Measurements from ENCODE around the gene TOR1A.

TOR1A gene

GRCh38 chr9:129866394-129867135, 42.6 kb upstream of the TOR1A start:
- H3K9me2 ChIP-seq (replicated peaks; ENCODE audit: control insufficient read depth, low read length): no peaks in the 10 kb centered on the region
- no peaks in the 10 kb centered on the region for H3K79me2 ChIP-seq (ENCODE audit: control insufficient read depth, low read length)
- no peak overlapping the region for H3K27ac ChIP-seq (ENCODE audit: low read depth, low read length)
- no peak overlapping the region for H3K4me3 ChIP-seq (ENCODE audit: low read length)
- H4K20me1 ChIP-seq (ENCODE audit: control insufficient read depth, insufficient read depth, low read depth, low read length): no peaks in the 10 kb centered on the region
- H3K36me3 ChIP-seq (ENCODE audit: control insufficient read depth, low read length): peaks cover 9% of the 10 kb centered on the region; the same call in 1 of the 2 replicates
- no peak overlapping the region for H3K4me2 ChIP-seq (ENCODE audit: low read length)
- H3F3A ChIP-seq (ENCODE audit: control insufficient read depth, insufficient read depth): peaks cover 2% of the 10 kb centered on the region; the same call in 1 of the 2 replicates
- no peak for TF ChIP-seq CTCF (IDR thresholded peaks at IDR 0.05; ENCODE audit: low read depth, low read length, poor library complexity, severe bottlenecking)
- TF ChIP-seq EZH2phosphoT487 (IDR thresholded peaks at IDR 0.05; ENCODE audit: borderline replicate concordance, low read length): no peak
- no peaks in the 10 kb centered on the region for H3K9me3 ChIP-seq (ENCODE audit: control insufficient read depth, insufficient read depth, low read length)
- peaks cover 18% of the 10 kb centered on the region for H3K4me1 ChIP-seq (ENCODE audit: control insufficient read depth, low read length)
- no peaks in the 10 kb centered on the region for H3K27me3 ChIP-seq (ENCODE audit: control insufficient read depth, low read length)

DNA sequence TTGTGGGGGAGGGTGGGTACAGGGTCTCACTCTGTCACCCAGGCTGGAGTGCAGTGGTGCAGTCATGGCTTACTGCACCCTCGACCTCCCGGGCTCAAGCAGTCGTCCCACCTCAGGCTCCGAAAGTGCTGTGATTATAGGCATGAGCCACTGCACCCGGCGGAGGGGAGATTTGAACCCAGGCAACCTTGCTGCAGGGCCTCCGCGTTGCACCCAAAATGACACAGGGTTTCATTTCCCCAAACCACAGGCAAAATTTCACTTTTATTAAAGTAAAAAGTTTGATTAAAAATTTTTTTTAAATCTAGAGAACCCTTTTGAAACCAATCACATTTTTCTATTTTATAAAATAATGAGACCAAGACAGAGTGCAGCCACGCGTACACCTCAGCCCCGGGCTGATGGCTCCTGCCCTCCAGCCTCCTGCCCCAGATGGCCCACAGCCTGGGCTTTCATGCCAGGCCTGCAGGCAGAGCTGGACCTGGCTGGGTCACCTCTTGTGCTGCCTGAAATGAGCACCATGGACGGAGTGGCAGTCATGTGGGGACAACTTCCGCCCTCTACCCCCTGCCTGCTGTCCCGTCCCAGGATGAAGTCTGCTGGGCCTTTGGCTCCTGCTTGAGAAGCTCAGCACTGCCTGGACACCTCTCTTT, 41.9 kb upstream of the TOR1A start:
- peaks cover 2% of the 10 kb centered on the region; the same call in 1 of the 2 replicates for H3F3A ChIP-seq (ENCODE audit: control insufficient read depth, insufficient read depth)

DNA sequence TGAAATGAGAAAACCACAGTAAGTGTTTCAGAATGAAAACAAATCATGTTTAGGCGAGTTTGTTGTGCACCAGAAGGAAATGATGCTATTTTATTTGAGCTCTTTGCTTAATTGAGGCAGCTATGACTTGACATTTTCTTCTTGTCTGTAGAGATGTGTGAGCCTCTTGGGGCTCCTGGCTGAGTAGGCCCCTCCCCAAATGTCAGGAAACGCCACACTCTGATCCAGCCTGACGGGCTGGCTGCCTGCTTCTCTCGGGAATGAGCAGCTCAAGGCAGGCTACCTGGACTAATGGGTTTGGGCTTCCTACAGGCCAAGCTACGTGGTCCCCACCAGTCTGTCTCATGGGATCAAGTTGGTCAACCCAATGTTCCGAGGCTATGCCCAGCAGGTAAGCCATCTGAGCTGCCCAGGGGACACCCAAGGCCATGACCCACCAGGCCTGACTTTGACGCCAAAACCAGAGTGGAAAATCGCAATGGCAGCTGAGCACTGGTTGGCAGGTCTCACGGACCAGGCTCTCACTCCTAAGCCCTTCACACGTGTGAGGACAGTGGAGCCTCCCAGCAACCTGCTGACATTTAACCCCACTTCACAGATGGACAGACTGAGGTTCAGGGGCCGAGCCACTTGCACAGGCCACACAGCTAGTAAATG, 41.2 kb upstream of the TOR1A start:
- Histone ChIP-seq H3K36me3 (ENCODE audit: control insufficient read depth, low read length) (peaks cover 13% of the 10 kb centered on the region; the same call in 1 of the 2 replicates), H3K9me2 (replicated peaks; ENCODE audit: control insufficient read depth, low read length) (no peaks in the 10 kb centered on the region), H3K79me2 (ENCODE audit: control insufficient read depth, low read length) (no peaks in the 10 kb centered on the region), H3K9me3 (ENCODE audit: control insufficient read depth, insufficient read depth, low read length) (no peaks in the 10 kb centered on the region), H3K27ac (ENCODE audit: low read depth, low read length) (no peak overlapping the region), H4K20me1 (ENCODE audit: control insufficient read depth, insufficient read depth, low read depth, low read length) (no peaks in the 10 kb centered on the region), H3K4me1 (ENCODE audit: control insufficient read depth, low read length) (peaks cover 18% of the 10 kb centered on the region), H3K4me3 (ENCODE audit: low read length) (no peak overlapping the region), H3K27me3 (ENCODE audit: control insufficient read depth, low read length) (no peaks in the 10 kb centered on the region), H3K4me2 (ENCODE audit: low read length) (no peak overlapping the region), H3F3A (ENCODE audit: control insufficient read depth, insufficient read depth) (no peaks in the 10 kb centered on the region)
- TF ChIP-seq EZH2phosphoT487 (IDR thresholded peaks at IDR 0.05; ENCODE audit: borderline replicate concordance, low read length) (no peak), CTCF (IDR thresholded peaks at IDR 0.05; ENCODE audit: low read depth, low read length, poor library complexity, severe bottlenecking) (no peak)

More for the DNA sequence above, 41.9 kb upstream of the TOR1A start:
- Histone ChIP-seq H3K4me2 (ENCODE audit: low read length) (no peak overlapping the region), H3K79me2 (ENCODE audit: control insufficient read depth, low read length) (no peaks in the 10 kb centered on the region), H3K4me3 (ENCODE audit: low read length) (no peak overlapping the region), H3K9me3 (ENCODE audit: control insufficient read depth, insufficient read depth, low read length) (no peaks in the 10 kb centered on the region), H3K4me1 (ENCODE audit: control insufficient read depth, low read length) (peaks cover 18% of the 10 kb centered on the region), H3K27me3 (ENCODE audit: control insufficient read depth, low read length) (no peaks in the 10 kb centered on the region), H3K36me3 (ENCODE audit: control insufficient read depth, low read length) (peaks cover 13% of the 10 kb centered on the region; the same call in 1 of the 2 replicates), H4K20me1 (ENCODE audit: control insufficient read depth, insufficient read depth, low read depth, low read length) (no peaks in the 10 kb centered on the region), H3K9me2 (replicated peaks; ENCODE audit: control insufficient read depth, low read length) (no peaks in the 10 kb centered on the region), H3K27ac (ENCODE audit: low read depth, low read length) (no peak overlapping the region)
- no peak for TF ChIP-seq EZH2phosphoT487 (IDR thresholded peaks at IDR 0.05; ENCODE audit: borderline replicate concordance, low read length)
- no peak for TF ChIP-seq CTCF (IDR thresholded peaks at IDR 0.05; ENCODE audit: low read depth, low read length, poor library complexity, severe bottlenecking)
